Measurements from ENCODE around the gene NDRG4.

Gene NDRG4, protein sequence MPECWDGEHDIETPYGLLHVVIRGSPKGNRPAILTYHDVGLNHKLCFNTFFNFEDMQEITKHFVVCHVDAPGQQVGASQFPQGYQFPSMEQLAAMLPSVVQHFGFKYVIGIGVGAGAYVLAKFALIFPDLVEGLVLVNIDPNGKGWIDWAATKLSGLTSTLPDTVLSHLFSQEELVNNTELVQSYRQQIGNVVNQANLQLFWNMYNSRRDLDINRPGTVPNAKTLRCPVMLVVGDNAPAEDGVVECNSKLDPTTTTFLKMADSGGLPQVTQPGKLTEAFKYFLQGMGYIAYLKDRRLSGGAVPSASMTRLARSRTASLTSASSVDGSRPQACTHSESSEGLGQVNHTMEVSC

DNA sequence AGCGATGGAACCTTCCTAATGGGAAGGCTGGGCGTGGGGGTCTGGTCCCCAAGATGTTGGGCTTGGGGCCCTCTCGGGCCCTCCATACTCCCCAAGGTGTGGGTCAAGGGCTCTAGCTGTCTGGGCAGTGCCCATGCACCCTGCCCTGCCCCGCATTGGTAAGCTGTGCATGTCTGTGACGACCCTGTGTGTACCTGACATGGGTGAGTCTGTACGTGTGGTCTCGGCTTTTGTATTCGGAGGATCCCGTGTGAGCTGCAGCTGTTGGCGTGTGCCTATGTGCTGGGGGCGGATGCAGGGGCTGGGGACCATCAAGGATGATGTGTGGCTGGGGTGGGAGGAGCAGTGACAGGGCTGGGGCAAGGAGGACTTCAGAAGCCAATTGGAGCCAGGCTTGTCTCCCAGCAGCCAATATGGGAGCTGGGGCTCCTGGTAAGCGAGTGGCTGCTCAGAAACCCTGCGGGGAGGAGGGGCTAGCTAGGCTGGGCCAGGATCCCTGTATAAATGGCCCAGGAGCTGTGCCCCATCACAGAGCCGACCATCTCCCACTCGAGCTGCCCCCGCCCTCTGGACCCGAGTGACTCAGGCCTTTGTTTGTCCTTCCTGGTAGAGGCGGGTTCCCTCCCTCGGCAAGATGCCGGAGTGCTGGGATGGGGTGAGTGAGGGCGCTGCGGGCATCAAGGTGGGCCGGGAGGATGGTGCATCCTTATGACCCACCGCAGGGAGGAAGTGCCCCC is at the start of gene NDRG4:
Gene NDRG4 (plus strand): TSS at position 529 of the 737 bp plus-strand sequence. CDS start 106 bp downstream, at position 635.
- no peak for DNase-seq (ENCODE audit: low read depth in 2 of 2)

DNA sequence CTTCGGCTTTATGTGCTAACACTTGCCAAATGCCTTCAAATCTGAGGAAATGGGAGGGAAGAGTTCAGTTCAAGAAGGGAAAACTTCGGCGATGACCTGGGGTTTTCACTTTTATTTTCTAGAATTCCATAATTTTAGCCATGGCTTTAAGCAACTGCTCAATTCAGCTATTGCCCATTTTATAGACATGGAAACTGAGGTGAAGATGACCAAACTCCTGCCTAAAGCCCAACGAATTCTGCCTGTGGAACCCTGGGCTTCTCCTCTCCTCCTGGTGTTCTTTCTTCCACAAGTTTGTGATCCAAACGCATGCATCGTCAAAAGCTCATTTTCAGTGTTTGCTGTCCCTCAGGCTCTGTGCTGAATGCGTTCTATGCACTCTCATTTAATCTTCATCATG is 49.4 kb upstream of the NDRG4 start:
- DNase-seq (ENCODE audit: low read depth in 2 of 2), result no peak

DNA sequence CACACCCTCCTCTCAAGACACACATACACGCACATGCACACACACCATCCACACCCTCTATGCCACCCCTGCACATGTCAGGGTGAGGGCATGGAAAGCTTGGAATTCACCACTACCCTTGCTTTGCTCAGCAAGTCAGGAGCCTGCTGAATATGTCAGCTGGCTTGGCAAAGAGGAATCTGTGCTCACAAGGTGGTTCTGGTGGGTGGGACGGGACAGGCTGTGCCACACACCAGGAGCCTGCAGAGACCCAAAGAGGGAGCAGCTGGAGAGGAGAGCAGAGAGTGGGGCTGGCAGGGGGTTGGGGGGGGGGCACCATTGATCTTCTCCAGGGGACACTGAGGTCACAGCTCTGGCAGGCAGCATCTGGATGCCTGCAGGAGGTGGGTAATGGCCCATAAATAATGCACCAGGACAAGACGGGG is 48.7 kb upstream of the NDRG4 start:
- DNase-seq (ENCODE audit: low read depth in 2 of 2), result no peak

DNA sequence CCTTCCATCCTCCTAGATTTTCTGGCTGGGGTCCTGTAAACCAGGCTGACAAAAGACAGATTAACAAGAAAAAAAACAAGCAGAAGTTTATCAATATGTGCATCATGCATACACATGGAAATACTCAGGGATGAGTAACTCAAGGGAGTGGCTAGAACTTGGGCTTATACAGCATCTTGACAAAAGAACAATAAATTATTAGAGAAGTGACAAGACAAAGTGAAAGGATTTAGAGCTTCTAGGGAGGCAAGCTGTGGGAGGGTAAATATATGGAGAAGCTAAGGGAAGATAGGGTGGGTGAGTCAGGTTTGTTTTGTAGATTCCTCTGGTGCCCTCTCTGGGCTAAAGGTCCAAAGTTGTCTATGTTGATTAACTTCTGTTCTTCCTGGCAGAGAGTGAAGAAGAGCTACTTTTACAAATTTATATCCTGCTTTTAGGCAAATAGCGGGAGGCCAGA is 48.0 kb upstream of the NDRG4 start:
- no peak for DNase-seq (ENCODE audit: low read depth in 2 of 2)

DNA sequence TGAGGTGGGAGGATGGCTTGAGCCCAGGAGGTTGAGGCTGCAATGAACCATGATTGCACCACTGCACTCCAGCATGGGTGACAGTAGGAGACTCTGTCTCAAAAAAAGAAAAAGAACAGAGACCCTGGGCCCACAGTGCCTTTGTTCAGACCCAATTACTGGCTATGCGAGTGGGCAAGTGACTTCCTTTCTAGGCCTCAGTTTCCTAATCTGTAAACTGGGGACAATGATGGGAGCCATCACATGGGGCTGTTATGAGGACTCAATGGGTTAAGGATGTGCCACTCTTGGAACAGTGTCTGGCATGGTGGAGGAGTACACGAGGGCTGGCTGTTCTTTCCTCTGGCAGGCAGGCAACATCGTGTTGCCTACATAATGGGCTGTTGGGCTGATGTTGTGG is 47.3 kb upstream of the NDRG4 start:
- DNase-seq (ENCODE audit: low read depth in 2 of 2), result no peak

DNA sequence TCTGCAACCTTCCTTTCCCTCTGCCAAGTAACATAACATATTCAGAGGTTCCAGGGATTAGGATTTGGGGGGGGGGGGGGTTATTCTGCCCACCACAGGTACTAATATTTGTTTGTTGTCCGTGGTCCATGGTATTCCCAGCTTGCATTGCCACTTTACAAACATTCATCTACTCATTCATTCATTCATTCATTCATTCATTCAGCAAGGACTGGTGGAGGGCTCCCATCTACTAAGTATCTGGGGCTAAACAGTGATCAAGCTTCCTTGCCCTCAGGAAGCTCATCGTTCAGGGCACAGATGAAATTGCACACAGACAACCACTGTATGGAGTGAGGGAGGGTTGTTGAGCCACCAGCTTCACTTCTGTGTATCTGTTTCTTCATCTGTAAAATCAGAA is 45.8 kb upstream of the NDRG4 start:
- DNase-seq (ENCODE audit: low read depth in 2 of 2), result no peak

DNA sequence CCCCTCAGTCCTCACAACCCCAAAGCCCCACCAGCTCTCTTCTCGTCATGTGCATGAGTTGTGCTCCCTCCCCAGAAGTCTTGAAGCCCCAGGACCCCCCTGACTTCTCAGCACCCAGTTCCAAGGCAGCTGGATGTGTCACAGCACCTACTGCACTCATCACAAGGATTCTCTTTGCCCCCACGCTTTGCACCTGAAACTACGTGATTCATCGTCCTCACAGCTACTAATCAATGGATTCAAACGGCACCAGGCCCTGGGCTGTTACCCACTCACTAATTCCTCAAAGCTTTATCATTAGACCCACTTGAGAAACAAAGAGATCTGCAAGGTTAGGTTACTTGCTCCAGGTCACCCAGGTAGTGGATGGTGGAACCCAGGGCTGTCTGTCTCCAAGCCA is 45.1 kb upstream of the NDRG4 start:
- no peak for DNase-seq (ENCODE audit: low read depth in 2 of 2)

DNA sequence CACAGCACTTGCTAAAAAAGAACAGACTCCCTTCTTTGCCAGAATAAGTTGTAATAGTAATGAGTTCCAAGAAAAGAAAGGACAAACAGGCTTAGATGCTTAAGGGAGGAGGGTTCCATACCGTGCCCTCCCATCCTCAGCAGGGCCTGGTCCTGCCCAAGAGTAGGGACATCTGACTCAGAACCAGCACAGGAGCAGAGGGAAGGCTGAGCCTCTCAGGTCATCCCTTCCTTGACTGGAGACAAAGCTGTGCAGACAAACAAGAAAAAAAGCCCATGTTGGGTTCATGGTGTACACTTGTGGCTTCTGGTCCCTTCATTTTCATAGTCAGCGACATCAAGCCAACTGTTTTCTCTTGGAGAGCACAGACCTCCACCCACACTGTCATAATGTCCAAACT is 44.2 kb upstream of the NDRG4 start:
- no peak for DNase-seq (ENCODE audit: low read depth in 2 of 2)

DNA sequence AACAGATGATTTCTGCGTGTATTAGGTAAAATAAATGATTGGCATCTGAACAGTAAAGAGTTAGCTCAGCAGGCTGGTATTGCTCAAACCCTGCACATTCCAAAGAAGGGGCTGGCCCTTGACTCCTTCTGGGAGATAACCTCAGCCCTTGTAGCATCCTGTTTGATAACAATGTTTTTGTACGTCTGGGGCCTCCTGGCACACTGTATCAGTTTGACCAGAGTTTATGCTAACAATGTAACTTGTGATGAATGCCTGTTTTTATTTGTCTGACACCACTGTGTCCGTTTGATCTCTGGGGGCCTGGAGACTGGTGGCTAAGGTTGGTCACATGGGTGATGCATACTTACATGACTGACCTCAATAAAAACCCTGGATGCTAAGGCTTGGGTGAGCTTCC is 43.8 kb upstream of the NDRG4 start:
- no peak for DNase-seq (ENCODE audit: low read depth in 2 of 2)

DNA sequence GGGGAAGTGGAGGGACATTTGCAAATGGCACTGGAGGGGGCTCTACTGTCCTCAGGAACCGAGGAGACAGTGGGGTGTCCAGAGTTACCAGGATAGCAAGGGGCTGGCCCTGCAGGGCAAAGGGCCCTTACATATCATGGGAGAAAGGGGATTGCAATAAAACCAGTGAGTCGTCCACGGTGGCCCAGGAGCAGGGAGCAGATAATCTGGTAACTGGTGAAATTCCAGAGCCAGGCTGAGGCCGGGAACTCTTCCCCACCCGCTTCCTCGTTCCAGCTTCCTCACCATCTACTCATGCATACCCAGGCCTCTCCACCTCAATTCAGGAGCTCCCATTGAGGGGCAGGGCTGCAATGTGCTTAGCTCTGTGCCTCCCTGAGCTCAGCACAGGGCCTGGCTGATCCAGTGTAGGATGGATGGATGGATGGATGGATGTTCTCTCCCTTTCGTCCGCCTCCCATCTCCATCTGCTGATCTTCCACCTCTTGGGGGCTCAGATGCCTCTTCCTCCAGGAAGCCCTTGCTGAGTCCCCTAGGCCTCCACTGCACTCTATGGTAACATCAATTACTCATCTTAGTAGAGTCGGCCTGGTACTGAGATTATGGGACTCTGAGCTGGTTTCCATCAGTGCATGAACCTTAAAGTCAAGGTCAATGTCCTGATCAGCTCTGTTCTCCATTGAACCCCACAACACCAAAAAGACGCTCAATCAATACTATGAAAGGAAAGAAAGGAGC is 41.2 kb upstream of the NDRG4 start:
- no peak for DNase-seq (ENCODE audit: low read depth in 2 of 2)

DNA sequence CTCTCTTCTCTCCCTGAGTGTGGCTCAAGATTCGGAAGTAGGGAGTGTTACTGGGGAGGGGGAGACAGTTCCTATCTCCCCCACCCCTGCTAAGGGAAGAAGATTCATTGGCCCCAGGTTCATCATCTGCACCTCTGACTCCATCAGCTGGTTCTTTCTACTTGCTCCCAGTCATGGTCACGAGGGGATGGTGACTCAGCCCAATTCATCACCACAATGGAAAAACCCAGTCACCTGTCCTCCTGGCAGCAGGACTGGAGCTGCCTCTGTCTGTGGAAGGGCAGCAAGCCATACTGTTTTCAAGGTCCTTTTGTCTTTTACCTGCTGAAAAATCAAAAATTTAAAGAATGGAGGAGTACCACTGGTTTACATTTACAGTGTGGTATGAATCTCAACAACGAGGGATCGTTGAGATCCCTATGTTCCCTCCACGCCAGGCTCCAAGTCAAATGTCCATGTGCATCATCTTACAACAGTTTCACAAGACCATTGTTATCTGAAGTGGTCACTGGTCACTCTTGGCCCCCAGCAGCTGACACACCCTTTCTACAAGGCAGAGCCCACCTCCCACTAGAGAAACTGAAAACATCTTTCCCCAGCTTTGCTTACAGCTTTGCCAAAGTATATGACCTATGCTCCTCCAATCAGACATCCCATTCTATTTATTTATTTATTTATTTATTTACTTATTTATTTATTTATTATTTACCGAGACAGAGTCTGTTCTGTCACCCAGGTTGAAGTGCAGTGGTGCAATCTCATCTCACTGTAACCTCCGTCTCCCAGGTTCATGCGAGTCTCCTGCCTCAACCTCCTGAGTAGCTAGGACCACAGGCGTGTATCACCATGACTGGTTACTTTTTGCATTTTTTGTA is 40.4 kb upstream of the NDRG4 start:
- no peak for DNase-seq (ENCODE audit: low read depth in 2 of 2)

DNA sequence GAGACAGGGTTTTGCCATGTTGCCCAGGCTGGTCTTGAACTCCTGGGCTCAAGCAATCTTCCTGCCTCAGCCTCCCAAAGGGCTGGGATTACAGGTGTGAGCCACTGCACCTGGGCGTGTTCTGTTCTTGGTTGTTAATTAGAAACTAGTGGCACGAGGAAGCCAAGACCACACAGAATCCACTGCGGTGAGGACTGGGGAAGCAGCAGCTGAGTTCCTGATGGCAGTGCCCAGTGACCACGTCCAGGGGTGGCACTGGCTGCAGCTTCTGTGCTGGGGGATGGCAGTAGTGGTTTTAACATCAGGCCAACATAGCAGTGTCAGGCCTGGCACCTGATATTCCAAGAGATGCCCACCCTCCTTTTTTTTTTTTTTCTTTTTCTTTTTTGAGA is 39.7 kb upstream of the NDRG4 start:
- no peak for DNase-seq (ENCODE audit: low read depth in 2 of 2)

DNA sequence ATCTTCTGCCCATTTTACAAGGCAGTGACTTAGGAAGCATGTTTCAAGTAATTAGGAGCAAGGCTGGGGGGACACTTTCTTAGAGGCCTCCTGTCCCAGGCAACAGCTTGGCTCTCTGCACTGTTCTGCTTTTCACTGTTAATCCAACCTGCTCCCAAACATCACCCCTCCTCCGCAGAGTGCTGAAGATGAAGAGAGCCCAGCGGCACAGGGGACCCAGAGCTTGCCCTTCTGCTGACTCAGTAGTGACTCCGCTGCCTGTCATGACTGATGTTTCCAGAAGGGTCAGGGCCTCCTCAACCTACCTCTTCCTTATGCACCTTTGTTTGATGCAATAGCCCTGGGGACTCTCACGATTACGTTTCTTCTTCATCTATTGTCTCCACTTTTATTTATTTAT is 38.9 kb upstream of the NDRG4 start:
- no peak for DNase-seq (ENCODE audit: low read depth in 2 of 2)

DNA sequence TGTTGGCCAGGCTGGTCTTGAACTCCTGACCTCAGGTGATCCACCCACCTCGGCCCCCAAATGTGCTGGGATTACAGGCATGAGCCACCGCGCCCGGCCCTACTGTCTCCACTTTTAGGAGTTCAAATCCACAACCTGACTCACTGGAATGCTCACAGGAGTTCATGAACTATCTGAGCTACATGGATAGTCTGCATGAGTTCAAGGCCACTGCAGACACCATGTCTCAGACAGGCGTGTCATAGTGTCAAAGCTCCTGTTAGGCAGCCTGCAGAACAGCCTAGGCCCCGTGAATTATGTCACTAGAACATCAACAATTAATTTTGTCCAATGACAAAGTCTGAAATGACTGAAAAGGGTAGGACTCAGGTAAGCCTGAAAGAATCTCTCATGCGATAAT is 38.3 kb upstream of the NDRG4 start:
- no peak for DNase-seq (ENCODE audit: low read depth in 2 of 2)

DNA sequence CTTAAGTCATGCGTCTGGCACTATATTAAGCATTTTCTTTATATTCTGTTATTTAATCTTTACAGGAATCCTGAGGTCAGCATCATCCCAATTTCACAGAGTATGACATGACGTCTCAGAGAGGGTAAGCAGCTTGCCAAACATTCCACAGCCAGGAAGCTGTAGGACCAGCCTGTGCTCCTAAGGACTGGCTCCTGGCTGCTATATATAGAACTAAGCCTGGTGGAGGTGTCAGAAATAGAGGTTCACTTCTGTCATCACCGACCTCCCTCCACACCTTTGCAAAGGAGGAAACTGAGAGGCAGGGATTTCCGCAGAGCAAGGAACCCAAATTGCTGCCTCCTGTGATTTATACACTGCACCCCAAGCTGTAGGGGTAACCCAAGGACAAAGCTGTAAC is 37.9 kb upstream of the NDRG4 start:
- no peak for DNase-seq (ENCODE audit: low read depth in 2 of 2)

DNA sequence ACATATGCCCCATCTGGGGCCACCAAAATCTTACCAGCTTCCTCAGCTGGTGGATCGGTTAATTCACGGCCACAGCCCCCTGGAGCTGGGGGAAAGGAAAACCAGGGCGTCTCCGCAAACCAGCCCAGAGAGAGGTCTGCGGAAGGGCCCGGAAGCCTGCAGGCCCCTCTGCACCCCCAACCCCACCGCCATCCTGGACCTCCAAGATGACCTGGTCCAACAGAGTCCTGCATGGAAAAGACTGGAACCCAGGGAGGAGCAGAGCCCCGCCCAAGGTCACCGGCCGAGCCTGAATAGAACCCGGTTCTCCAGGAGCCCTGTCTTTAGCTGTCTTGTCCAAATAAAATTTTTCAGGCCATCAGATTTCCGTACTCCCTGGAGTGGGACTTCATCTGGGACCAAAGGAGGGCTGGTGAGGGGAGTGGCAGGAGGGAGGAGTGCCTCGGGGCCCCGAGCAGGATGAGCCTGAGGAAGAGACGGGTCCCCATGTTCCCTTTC is 37.4 kb upstream of the NDRG4 start:
- no peak for DNase-seq (ENCODE audit: low read depth in 2 of 2)

DNA sequence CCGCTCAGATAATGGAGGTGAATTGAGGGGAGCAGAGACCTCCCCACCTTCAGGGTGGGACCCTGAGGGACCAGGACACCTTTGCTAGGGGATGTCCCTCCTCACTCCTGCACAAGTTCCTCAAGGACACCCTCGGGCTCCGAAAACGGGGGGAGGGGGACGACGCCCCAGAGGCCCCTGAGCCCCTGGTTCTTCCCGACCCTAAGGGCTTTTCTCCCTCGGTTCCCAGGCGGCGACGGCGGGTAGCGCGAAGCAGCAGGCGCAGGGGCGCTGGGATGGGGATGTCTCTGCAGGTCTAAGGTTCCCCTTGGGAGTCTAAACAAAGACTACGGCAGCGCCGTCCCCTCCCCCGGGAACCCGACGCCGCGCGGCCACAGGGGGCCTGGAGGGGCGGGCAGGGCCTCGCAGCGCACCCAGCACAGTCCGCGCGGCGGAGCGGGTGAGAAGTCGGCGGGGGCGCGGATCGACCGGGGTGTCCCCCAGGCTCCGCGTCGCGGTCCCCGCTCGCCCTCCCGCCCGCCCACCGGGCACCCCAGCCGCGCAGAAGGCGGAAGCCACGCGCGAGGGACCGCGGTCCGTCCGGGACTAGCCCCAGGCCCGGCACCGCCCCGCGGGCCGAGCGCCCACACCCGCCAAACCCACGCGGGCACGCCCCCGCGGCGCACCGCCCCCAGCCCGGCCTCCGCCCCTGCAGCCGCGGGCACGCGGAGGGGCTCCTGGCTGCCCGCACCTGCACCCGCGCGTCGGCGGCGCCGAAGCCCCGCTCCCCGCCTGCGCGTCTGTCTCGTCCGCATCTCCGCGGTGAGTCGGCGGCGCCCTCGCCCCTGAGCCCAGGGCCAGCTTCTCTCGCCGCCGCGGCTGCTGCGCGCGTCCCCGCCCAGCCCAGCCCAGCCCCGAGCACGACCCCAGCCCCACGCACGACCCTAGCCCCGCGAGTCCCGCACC is 36.7 kb upstream of the NDRG4 start:
- no peak for DNase-seq (ENCODE audit: low read depth in 2 of 2)

DNA sequence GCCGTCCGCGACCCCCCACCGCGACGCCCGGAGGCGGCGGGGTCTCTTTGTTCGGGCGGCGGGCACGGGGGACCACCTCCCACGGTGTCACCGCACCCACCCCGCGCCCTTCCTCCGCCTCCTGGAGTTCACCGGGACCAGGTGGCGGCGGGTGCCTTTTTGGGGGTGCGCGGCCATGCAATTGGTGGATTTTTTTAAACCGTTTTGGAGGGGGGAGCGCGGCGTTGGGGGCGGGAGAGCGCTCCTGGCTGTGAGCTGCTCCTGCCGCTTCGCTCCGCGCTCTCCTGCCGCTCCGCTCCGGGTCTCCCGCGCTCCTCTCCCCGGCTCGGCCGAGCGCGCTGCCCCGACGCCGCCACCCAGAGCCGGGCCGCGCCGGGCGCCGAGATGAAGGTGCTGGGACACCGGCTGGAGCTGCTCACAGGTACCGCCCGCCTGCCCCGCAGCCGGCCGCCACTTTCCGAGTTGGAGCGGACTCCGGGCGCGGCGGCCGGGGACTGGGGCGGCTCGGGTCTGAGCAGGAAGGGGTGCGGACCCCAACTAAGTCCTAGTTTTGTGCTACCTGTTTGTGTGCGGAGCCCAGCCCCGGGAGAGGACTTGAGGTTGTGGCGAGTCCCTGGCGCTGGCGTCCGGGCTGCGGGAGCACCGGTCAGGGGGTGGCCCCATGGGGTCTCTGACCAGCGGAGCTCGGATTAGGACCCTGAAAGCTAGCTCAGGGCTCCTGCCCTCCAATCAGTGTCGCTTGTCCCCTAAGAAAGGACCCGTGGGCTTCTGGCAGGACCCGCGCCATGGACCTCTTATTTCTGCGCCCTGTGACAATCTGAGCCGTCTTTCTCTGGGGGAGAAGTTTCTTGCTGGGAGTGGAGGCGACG is 35.7 kb upstream of the NDRG4 start:
- DNase-seq (ENCODE audit: low read depth in 2 of 2), result no peak
